ENCODE results near the gene CYP27B1. TPM values are rescaled to one million over a fixed set of nuclear protein-coding genes. Genes with fewer than 3 reads are reported as not detected.
A peak's percentile ranks its signal among the peaks of the same experiment; 100 is the strongest.

Gene CYP27B1
- total and polyA plus RNA-seq, 9 of the 15 experiments (the other 6 are each of a cell fraction or from before 2014, with no cell fraction given): 0.18 to 4.2 (median 1.8) TPM

DNA sequence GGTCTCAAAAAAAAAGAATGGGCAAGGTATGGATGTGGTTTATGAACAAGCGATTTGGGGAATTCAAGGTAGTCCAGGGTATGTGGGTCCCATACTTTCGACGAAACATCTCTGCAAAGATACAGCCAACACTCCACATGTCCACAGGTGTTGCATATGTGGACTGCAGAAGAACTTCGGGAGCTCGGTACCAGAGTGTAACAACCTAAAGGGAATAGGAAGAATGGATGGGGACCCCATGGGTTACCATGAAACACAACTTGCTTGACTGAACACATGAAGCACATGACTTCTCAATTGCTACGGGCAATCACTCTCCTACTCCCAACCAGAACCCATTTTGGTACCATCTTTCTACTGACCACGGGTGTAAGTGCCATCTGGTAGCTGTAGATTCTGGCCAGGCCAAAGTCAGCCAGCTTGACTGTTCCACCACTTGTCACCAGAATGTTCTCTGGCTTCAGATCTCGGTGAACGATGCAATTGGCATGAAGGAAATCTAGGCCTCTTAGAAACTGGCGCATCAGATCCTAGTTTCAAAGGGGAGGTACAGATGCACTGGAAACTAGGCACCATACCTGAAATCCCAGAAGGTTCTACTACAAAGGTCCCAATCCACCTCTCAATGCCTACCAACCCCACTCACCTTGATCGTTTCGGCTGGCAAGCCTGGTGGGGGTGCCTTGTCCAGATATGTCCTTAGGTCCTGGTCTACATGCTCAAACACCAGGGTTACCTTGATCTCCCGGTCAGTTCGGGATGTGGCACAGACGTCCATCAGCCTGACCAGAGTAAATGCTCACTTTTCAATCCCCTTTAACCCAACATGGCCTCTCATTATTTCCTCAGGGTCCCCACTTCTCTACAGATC is 16.1 kb downstream of the CYP27B1 start (continued):
- TF ChIP-seq ZBTB11 (CRISPR knock-in tag; IDR thresholded peaks at IDR 0.05) (no peak), RBFOX2 (IDR thresholded peaks at IDR 0.05; ENCODE audit: low read depth, low read length) (peak; percentile 34; the same call in 1 of the 2 replicates), TBL1XR1 (IDR thresholded peaks at IDR 0.05; ENCODE audit: low read length in 2 of 2) (no peak), MCM3 (IDR thresholded peaks at IDR 0.05) (no peak), NCOA1 (IDR thresholded peaks at IDR 0.05; ENCODE audit: low read depth) (no peak), THRAP3 (IDR thresholded peaks at IDR 0.05; ENCODE audit: borderline replicate concordance) (0 out of 2 replicates have a peak, but pooled peaks have one; percentile 13), NFRKB (IDR thresholded peaks at IDR 0.05; ENCODE audit: low read depth) (no peak), SREBF1 (IDR thresholded peaks at IDR 0.05; ENCODE audit: borderline replicate concordance, low read depth, low read length) (no peak)
- TF ChIP-seq, protein P1, sequence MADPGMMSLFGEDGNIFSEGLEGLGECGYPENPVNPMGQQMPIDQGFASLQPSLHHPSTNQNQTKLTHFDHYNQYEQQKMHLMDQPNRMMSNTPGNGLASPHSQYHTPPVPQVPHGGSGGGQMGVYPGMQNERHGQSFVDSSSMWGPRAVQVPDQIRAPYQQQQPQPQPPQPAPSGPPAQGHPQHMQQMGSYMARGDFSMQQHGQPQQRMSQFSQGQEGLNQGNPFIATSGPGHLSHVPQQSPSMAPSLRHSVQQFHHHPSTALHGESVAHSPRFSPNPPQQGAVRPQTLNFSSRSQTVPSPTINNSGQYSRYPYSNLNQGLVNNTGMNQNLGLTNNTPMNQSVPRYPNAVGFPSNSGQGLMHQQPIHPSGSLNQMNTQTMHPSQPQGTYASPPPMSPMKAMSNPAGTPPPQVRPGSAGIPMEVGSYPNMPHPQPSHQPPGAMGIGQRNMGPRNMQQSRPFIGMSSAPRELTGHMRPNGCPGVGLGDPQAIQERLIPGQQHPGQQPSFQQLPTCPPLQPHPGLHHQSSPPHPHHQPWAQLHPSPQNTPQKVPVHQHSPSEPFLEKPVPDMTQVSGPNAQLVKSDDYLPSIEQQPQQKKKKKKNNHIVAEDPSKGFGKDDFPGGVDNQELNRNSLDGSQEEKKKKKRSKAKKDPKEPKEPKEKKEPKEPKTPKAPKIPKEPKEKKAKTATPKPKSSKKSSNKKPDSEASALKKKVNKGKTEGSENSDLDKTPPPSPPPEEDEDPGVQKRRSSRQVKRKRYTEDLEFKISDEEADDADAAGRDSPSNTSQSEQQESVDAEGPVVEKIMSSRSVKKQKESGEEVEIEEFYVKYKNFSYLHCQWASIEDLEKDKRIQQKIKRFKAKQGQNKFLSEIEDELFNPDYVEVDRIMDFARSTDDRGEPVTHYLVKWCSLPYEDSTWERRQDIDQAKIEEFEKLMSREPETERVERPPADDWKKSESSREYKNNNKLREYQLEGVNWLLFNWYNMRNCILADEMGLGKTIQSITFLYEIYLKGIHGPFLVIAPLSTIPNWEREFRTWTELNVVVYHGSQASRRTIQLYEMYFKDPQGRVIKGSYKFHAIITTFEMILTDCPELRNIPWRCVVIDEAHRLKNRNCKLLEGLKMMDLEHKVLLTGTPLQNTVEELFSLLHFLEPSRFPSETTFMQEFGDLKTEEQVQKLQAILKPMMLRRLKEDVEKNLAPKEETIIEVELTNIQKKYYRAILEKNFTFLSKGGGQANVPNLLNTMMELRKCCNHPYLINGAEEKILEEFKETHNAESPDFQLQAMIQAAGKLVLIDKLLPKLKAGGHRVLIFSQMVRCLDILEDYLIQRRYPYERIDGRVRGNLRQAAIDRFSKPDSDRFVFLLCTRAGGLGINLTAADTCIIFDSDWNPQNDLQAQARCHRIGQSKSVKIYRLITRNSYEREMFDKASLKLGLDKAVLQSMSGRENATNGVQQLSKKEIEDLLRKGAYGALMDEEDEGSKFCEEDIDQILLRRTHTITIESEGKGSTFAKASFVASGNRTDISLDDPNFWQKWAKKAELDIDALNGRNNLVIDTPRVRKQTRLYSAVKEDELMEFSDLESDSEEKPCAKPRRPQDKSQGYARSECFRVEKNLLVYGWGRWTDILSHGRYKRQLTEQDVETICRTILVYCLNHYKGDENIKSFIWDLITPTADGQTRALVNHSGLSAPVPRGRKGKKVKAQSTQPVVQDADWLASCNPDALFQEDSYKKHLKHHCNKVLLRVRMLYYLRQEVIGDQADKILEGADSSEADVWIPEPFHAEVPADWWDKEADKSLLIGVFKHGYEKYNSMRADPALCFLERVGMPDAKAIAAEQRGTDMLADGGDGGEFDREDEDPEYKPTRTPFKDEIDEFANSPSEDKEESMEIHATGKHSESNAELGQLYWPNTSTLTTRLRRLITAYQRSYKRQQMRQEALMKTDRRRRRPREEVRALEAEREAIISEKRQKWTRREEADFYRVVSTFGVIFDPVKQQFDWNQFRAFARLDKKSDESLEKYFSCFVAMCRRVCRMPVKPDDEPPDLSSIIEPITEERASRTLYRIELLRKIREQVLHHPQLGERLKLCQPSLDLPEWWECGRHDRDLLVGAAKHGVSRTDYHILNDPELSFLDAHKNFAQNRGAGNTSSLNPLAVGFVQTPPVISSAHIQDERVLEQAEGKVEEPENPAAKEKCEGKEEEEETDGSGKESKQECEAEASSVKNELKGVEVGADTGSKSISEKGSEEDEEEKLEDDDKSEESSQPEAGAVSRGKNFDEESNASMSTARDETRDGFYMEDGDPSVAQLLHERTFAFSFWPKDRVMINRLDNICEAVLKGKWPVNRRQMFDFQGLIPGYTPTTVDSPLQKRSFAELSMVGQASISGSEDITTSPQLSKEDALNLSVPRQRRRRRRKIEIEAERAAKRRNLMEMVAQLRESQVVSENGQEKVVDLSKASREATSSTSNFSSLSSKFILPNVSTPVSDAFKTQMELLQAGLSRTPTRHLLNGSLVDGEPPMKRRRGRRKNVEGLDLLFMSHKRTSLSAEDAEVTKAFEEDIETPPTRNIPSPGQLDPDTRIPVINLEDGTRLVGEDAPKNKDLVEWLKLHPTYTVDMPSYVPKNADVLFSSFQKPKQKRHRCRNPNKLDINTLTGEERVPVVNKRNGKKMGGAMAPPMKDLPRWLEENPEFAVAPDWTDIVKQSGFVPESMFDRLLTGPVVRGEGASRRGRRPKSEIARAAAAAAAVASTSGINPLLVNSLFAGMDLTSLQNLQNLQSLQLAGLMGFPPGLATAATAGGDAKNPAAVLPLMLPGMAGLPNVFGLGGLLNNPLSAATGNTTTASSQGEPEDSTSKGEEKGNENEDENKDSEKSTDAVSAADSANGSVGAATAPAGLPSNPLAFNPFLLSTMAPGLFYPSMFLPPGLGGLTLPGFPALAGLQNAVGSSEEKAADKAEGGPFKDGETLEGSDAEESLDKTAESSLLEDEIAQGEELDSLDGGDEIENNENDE (IDR thresholded peaks at IDR 0.05; ENCODE audit: low read depth, low read length): peak; percentile 4
